ENCODE measurements around the gene AGR3. TPM values are rescaled to one million over a fixed set of nuclear protein-coding genes. Genes with fewer than 3 reads are reported as not detected.

AGR3 gene
- total and polyA plus RNA-seq, 2 donors (not counting 3 experiments of a cell fraction or from before 2014, with no cell fraction given), result not detected

DNA sequence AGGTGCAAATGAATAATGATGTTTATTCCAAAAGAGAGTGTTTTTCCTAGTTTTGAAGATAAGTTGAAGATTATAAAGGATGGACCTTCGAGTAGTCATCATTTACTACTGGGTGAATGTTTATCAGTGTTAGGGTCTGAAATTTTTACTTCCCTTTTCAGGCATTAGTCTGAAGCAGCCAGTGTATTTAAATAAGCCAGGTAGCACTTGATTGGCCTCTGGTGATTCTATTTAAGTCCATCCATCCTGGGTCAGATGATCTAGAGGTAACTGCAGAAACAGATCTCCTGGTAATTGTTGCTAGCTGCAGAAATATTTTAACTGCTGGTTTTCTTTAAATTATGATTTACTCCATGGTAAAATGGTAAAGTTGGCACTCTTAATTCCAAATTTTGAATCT lies 42.9 kb downstream of the AGR3 start:
- DNase-seq (ENCODE audit: low read depth, low spot score), result no peak
- H3K4me3 ChIP-seq (replicated peaks in 1 of 3; ENCODE audit: insufficient read depth in 1 of 3, low read depth in 1 of 3, low read length in 3 of 3), result no peak overlapping the region
- POLR2A ChIA-PET, result no interaction called here
- H4K20me1 ChIP-seq (replicated peaks; ENCODE audit: control insufficient read depth, extremely low read depth, insufficient read depth, low read length), result no peaks in the 10 kb centered on the region
- H3K27me3 ChIP-seq (ENCODE audit: control insufficient read depth in 2 of 2, insufficient read depth in 2 of 2, low read length in 2 of 2), result no peaks in the 10 kb centered on the region
- no peak overlapping the region for H3K9ac ChIP-seq (replicated peaks; ENCODE audit: extremely low read depth, insufficient read depth, low read length)
- no peak for TF ChIP-seq FOS (IDR thresholded peaks at IDR 0.05; ENCODE audit: borderline replicate concordance, insufficient read depth, low read length)
- TF ChIP-seq, protein P1, sequence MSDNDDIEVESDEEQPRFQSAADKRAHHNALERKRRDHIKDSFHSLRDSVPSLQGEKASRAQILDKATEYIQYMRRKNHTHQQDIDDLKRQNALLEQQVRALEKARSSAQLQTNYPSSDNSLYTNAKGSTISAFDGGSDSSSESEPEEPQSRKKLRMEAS (IDR thresholded peaks at IDR 0.05; ENCODE audit: insufficient read depth, insufficient read length), result no peak
- TF ChIP-seq, protein P2, sequence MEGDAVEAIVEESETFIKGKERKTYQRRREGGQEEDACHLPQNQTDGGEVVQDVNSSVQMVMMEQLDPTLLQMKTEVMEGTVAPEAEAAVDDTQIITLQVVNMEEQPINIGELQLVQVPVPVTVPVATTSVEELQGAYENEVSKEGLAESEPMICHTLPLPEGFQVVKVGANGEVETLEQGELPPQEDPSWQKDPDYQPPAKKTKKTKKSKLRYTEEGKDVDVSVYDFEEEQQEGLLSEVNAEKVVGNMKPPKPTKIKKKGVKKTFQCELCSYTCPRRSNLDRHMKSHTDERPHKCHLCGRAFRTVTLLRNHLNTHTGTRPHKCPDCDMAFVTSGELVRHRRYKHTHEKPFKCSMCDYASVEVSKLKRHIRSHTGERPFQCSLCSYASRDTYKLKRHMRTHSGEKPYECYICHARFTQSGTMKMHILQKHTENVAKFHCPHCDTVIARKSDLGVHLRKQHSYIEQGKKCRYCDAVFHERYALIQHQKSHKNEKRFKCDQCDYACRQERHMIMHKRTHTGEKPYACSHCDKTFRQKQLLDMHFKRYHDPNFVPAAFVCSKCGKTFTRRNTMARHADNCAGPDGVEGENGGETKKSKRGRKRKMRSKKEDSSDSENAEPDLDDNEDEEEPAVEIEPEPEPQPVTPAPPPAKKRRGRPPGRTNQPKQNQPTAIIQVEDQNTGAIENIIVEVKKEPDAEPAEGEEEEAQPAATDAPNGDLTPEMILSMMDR (IDR thresholded peaks at IDR 0.05; ENCODE audit: extremely low read depth in 1 of 2, insufficient read depth in 1 of 2, low read depth in 1 of 2, low read length in 2 of 2), result no peak
- no peak for TF ChIP-seq GATA2 (IDR thresholded peaks at IDR 0.05; ENCODE audit: insufficient read depth, insufficient read length, low read depth, low read length)
- no peak for TF ChIP-seq EZH2 (IDR thresholded peaks at IDR 0.05; ENCODE audit: borderline replicate concordance, low read depth, low read length, severe bottlenecking)
- no peak for TF ChIP-seq JUN (IDR thresholded peaks at IDR 0.05; ENCODE audit: borderline replicate concordance, insufficient read depth, insufficient read length, low read depth)
- no peak for TF ChIP-seq MYC (IDR thresholded peaks at IDR 0.05; ENCODE audit: low read depth, low read length)
- TF ChIP-seq POLR2AphosphoS5 (IDR thresholded peaks at IDR 0.05; ENCODE audit: insufficient read depth, low read depth, low read length), result no peak
- no peak for TF ChIP-seq POLR2A (IDR thresholded peaks at IDR 0.05; ENCODE audit: low read depth, low read length)
- H3K9me3 ChIP-seq (replicated peaks; ENCODE audit: control insufficient read depth, insufficient read depth, low read length), result no peaks in the 10 kb centered on the region
- CTCF ChIA-PET, result interaction anchor here (0.9 to 3.5 kb wide), 3 partner anchors 17 to 37 kb away, joined by 3 to 12 read pairs (median 3); no protein-coding TSS in a partner anchor
- intact Hi-C loops (cut with micrococcal nuclease) (no loop called here), dilution Hi-C loops (cut with MboI; ENCODE audit: extremely low pct_ligation_motif_present, low sequenced_read_pairs) (no loop called here)
- no peaks in the 10 kb centered on the region for H3K4me1 ChIP-seq (ENCODE audit: control insufficient read depth, extremely low read depth, insufficient read depth, low read length)
- no peak overlapping the region for H2AFZ ChIP-seq (ENCODE audit: low read depth, low read length)
- no peaks in the 10 kb centered on the region for H3K36me3 ChIP-seq (ENCODE audit: control insufficient read depth in 2 of 2, extremely low read depth in 1 of 2, insufficient read depth in 2 of 2, low read length in 2 of 2)
- FAIRE-seq, result no peak
- H3K27ac ChIP-seq (ENCODE audit: insufficient read depth, low read depth, low read length), result no peak overlapping the region
- no peaks in the 10 kb centered on the region for H3K79me2 ChIP-seq (ENCODE audit: control insufficient read depth, insufficient read depth, low read length)
- BruUV-seq (replicated peaks), result no TSS peak
- H3K9me1 ChIP-seq (replicated peaks; ENCODE audit: control insufficient read depth, extremely low read depth, insufficient read depth, low read length), result no peaks in the 10 kb centered on the region
- no peak overlapping the region for H3K4me2 ChIP-seq (ENCODE audit: insufficient read depth, low read length)

All from endothelial cell of umbilical vein (primary cell).